HCT116 (cell line): ENCODE data around the gene IQGAP2.

ENCODE experiments used
- CTCF ChIP-seq, 3 experiments: fragments of 200-600 bp in 1 of 3; sonication (generic) in 1 of 3; IDR thresholded peaks in 2 of 3; conservative IDR thresholded peaks in 1 of 3; 2 replicates each; pipeline ENCODE4 v1.5.1; 2012 to 2017; ENCODE audit warnings: low read depth in 2 of 3, low read length in 2 of 3, antibody characterized with exemption in 1 of 3, borderline replicate concordance in 1 of 3, control low read depth in 1 of 3, mild to moderate bottlenecking in 1 of 3, mixed read lengths in 1 of 3, mixed run types in 1 of 3, moderate library complexity in 1 of 3; ENCODE audit not compliant: insufficient read depth in 1 of 3
- EGR1 ChIP-seq: IDR thresholded peaks from 2 replicates; pipeline ENCODE4 v1.6.1; 2012; ENCODE audit warnings: low read depth
- ELF1 ChIP-seq: IDR thresholded peaks from 2 replicates; pipeline ENCODE4 v1.6.1; 2012; ENCODE audit warnings: low read depth, borderline replicate concordance
- EZH2 ChIP-seq: fragments of 200-600 bp; sonication (generic); IDR thresholded peaks from 2 replicates; pipeline ENCODE4 v1.6.1; 2017; ENCODE audit warnings: antibody characterized with exemption, mixed run types
- POLR2A ChIP-seq: IDR thresholded peaks from 2 replicates; pipeline ENCODE4 v1.7.0; 2011; ENCODE audit warnings: borderline replicate concordance; ENCODE audit not compliant: insufficient read depth, insufficient read length; ENCODE audit errors: extremely low read depth
- POLR2AphosphoS5 ChIP-seq: IDR thresholded peaks from 2 replicates; pipeline ENCODE4 v1.6.1; 2011; ENCODE audit warnings: mild to moderate bottlenecking, low read depth, low read length, moderate library complexity
- REST ChIP-seq: IDR thresholded peaks from 2 replicates; pipeline ENCODE4 v1.6.1; 2012; ENCODE audit warnings: low read depth
- TCF7L2 ChIP-seq: IDR thresholded peaks from 2 replicates; pipeline ENCODE4 v1.7.0; 2011; ENCODE audit warnings: borderline replicate concordance, inconsistent platforms; ENCODE audit not compliant: insufficient read depth, insufficient read length; ENCODE audit errors: extremely low read depth
- ZNF274 ChIP-seq: fragments of 200-500 bp; sonication (Bioruptor generic); IDR thresholded peaks from 2 replicates; pipeline ENCODE4 v1.6.1; 2014; ENCODE audit warnings: mild to moderate bottlenecking, low read depth, low read length, inconsistent platforms
- TF ChIP-seq, protein P1 (sequence below): IDR thresholded peaks from 2 replicates; pipeline ENCODE4 v1.6.1; 2012
- TF ChIP-seq, protein P2 (sequence below): IDR thresholded peaks from 2 replicates; pipeline ENCODE4 v1.6.1; 2011; ENCODE audit warnings: mild to moderate bottlenecking, low read length, moderate library complexity; ENCODE audit not compliant: insufficient replicate concordance; ENCODE audit errors: extremely low read depth

- no peak for TF ChIP-seq CTCF (IDR thresholded peaks at IDR 0.05 in 2 of 3, conservative IDR thresholded peaks at IDR 0.05 in 1 of 3; ENCODE audit: borderline replicate concordance in 1 of 3, insufficient read depth in 1 of 3, low read depth in 2 of 3, low read length in 2 of 3)
- no peak for TF ChIP-seq ELF1
- no peak for TF ChIP-seq POLR2AphosphoS5
- no peak for TF ChIP-seq POLR2A
- TF ChIP-seq REST = no peak
- TF ChIP-seq, protein P1, sequence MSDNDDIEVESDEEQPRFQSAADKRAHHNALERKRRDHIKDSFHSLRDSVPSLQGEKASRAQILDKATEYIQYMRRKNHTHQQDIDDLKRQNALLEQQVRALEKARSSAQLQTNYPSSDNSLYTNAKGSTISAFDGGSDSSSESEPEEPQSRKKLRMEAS = no peak
- TF ChIP-seq, protein P2, sequence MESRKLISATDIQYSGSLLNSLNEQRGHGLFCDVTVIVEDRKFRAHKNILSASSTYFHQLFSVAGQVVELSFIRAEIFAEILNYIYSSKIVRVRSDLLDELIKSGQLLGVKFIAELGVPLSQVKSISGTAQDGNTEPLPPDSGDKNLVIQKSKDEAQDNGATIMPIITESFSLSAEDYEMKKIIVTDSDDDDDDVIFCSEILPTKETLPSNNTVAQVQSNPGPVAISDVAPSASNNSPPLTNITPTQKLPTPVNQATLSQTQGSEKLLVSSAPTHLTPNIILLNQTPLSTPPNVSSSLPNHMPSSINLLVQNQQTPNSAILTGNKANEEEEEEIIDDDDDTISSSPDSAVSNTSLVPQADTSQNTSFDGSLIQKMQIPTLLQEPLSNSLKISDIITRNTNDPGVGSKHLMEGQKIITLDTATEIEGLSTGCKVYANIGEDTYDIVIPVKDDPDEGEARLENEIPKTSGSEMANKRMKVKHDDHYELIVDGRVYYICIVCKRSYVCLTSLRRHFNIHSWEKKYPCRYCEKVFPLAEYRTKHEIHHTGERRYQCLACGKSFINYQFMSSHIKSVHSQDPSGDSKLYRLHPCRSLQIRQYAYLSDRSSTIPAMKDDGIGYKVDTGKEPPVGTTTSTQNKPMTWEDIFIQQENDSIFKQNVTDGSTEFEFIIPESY = no peak
- TF ChIP-seq EGR1 = no peak
- no peak for TF ChIP-seq EZH2
- no peak for TF ChIP-seq ZNF274
- TF ChIP-seq TCF7L2 = no peak
These were observed 79.9 kb downstream of the IQGAP2 start for GRCh38 chr5:76482984-76483383.
